K562 (cell line): ENCODE measurements around the gene ABCC5.
A peak's percentile ranks its signal among the peaks of the same experiment; 100 is the strongest.

Experiments used
- CTCF ChIP-seq, 3 experiments: IDR thresholded peaks in 2 of 3; conservative IDR thresholded peaks in 1 of 3; 2 replicates each; pipeline ENCODE4 v1.5.1; 2011 to 2012; ENCODE audit warnings: low read length in 3 of 3, mild to moderate bottlenecking in 3 of 3, control low read depth in 2 of 3, improper control_type of control experiment in 1 of 3, inconsistent platforms in 1 of 3, low read depth in 1 of 3, mixed read lengths in 1 of 3, moderate library complexity in 1 of 3; ENCODE audit not compliant: insufficient read depth in 2 of 3
- SRSF1 ChIP-seq: fragments of 200-400 bp; formaldehyde crosslinking; IDR thresholded peaks from 2 replicates; pipeline ENCODE4 v1.6.1; 2017; ENCODE audit warnings: mild to moderate bottlenecking, low read depth, low read length, moderate library complexity

- no peak for TF ChIP-seq SRSF1
- TF ChIP-seq CTCF (IDR thresholded peaks at IDR 0.05 in 2 of 3, conservative IDR thresholded peaks at IDR 0.05 in 1 of 3; ENCODE audit: insufficient read depth in 2 of 3, low read depth in 1 of 3, low read length in 3 of 3) = peak; percentile 79 to 95 (median 83)
Observed at GRCh38 chr3:183895296-183895695, 122.4 kb downstream of the ABCC5 start.
